Thyroid gland (tissue), 4 donors: ENCODE measurements around the gene FSD1L.

Experiments used
- POLR2A ChIP-seq, 2 donors: fragments of 450-650 bp; IDR thresholded peaks; one replicate each; pipeline ENCODE4 v1.6.1; 2017; ENCODE audit warnings: antibody characterized with exemption in 2 of 2, mild to moderate bottlenecking in 2 of 2, moderate library complexity in 1 of 2
- TF ChIP-seq, protein P1 (sequence below), 6 experiments: fragments of 200-600 bp in 3 of 6; fragments of 450-650 bp in 3 of 6; sonication (generic) in 3 of 6; IDR thresholded peaks; one replicate each; pipeline ENCODE4 v1.5.1; 2016 to 2019; ENCODE audit warnings: antibody characterized with exemption in 6 of 6, mild to moderate bottlenecking in 2 of 6, inconsistent platforms in 1 of 6, moderate library complexity in 1 of 6

DNA sequence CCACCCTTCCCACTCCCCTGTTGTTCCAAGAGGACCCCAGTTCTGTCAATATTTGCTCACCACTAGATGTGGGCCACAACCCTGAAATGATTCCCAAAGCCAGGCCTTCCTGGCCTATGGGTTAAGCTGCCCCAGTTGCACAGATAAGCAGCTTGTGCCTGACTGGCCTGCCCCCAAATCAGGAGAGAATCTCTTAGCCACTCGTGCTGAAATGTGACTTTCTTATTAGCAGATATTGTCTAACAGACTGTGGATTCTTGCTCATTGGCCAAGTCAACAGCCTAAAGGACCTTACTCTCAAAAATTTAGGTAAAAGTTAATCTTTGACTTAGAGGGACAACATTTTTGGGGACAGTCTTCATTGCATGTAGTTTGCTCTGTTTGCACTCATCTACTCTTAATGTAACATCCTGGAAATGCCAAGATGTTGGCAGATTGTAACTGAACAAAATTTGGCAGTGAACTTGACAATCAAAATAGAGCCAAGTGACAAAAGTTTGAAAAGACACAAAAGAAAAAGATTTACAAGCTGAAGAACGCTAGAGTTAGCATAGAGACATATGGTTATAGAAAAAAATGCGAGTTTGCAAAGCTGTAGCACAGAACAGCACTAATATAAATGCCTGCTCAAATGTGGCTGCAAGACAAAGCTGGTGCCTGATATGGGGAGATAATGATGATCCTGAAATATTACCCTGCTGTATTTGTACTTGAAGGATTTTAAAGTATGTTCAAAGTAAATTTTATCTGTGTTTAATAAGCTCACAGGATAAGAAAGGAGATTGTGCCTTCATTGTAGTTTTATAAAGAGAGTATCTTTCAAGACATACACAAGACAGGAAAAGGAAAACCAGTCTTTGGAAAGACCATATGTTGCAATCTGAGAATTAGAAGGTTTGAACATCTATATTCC is 29.0 kb upstream of the FSD1L start:
- TF ChIP-seq, protein P1, sequence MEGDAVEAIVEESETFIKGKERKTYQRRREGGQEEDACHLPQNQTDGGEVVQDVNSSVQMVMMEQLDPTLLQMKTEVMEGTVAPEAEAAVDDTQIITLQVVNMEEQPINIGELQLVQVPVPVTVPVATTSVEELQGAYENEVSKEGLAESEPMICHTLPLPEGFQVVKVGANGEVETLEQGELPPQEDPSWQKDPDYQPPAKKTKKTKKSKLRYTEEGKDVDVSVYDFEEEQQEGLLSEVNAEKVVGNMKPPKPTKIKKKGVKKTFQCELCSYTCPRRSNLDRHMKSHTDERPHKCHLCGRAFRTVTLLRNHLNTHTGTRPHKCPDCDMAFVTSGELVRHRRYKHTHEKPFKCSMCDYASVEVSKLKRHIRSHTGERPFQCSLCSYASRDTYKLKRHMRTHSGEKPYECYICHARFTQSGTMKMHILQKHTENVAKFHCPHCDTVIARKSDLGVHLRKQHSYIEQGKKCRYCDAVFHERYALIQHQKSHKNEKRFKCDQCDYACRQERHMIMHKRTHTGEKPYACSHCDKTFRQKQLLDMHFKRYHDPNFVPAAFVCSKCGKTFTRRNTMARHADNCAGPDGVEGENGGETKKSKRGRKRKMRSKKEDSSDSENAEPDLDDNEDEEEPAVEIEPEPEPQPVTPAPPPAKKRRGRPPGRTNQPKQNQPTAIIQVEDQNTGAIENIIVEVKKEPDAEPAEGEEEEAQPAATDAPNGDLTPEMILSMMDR (IDR thresholded peaks at IDR 0.05): no peak
- no peak for TF ChIP-seq POLR2A (IDR thresholded peaks at IDR 0.05)
